OCI-LY3 (cell line): ENCODE measurements around the gene RBBP8NL.

Experiments
- H2AFZ ChIP-seq: fragments of 200-600, 300-600 bp; shearing (Covaris generic); 2 replicates; pipeline ENCODE4 v1.6.0; 2014; ENCODE audit warnings: antibody characterized with exemption, low read depth, low read length
- H3K27ac ChIP-seq: fragments of 200-600, 300-600 bp; sonication (generic); 2 replicates; pipeline ENCODE4 v1.5.1; 2014; ENCODE audit warnings: mild to moderate bottlenecking, low read length, moderate library complexity, mixed read lengths
- H3K27me3 ChIP-seq: fragments of 200-600, 300-600 bp; sonication (generic); 2 replicates; pipeline ENCODE4 v1.6.1; 2014; ENCODE audit warnings: low read depth, low read length, mixed read lengths
- H3K36me3 ChIP-seq: fragments of 200-600, 300-600 bp; sonication (generic); replicated peaks from 2 replicates; pipeline ENCODE3; 2014; ENCODE audit warnings: low read depth, low read length, mixed read lengths
- H3K4me1 ChIP-seq: fragments of 300-600, 200-600 bp; sonication (generic); 2 replicates; pipeline ENCODE4 v1.6.1; 2014; ENCODE audit warnings: low read length, mixed read lengths
- H3K4me2 ChIP-seq: fragments of 200-600, 300-600 bp; sonication (generic); 2 replicates; pipeline ENCODE4 v1.6.1; 2014; ENCODE audit warnings: low read length, mixed read lengths
- H3K4me3 ChIP-seq: fragments of 300-600, 200-600 bp; sonication (generic); 2 replicates; pipeline ENCODE4 v1.5.1; 2014; ENCODE audit warnings: antibody characterized with exemption, mild to moderate bottlenecking, low read length, moderate library complexity
- H3K79me2 ChIP-seq: fragments of 300-600, 200-600 bp; shearing (Covaris generic); 2 replicates; pipeline ENCODE4 v1.6.1; 2014; ENCODE audit warnings: mild to moderate bottlenecking, low read length, mixed read lengths
- H3K9ac ChIP-seq: fragments of 300-600, 200-600 bp; shearing (Covaris generic); 2 replicates; pipeline ENCODE4 v1.6.0; 2014; ENCODE audit warnings: mild to moderate bottlenecking, low read length, moderate library complexity
- H3K9me3 ChIP-seq: fragments of 200-600, 300-600 bp; shearing (Covaris generic); 2 replicates; pipeline ENCODE4 v1.6.1; 2014; ENCODE audit warnings: low read length, mixed read lengths; ENCODE audit not compliant: insufficient read depth
- H4K20me1 ChIP-seq: fragments of 200-600, 300-600 bp; sonication (generic); 2 replicates; pipeline ENCODE4 v1.6.1; 2016; ENCODE audit warnings: low read length, mixed read lengths; ENCODE audit not compliant: insufficient read depth
- CTCF ChIP-seq: fragments of 200-600, 300-600 bp; sonication (generic); IDR thresholded peaks from 2 replicates; pipeline ENCODE4 v1.5.1; 2014; ENCODE audit warnings: antibody characterized with exemption, low read length, low read depth
- EZH2phosphoT487 ChIP-seq: fragments of 200-600 bp; shearing (Covaris generic); IDR thresholded peaks from 2 replicates; pipeline ENCODE4 v1.6.1; 2018; ENCODE audit warnings: antibody characterized with exemption, mixed run types, low read depth

Gene RBBP8NL

GRCh38 chr20:62466072-62466760 is 38.9 kb upstream of the RBBP8NL start:
- Histone ChIP-seq H3K27me3 (peaks cover 16% of the 10 kb centered on the region), H3K27ac (no peak overlapping the region), H3K4me3 (no peak overlapping the region), H2AFZ (no peak overlapping the region), H3K4me1 (no peaks in the 10 kb centered on the region), H3K9ac (no peak overlapping the region), H3K9me3 (no peaks in the 10 kb centered on the region), H4K20me1 (no peaks in the 10 kb centered on the region), H3K4me2 (no peak overlapping the region), H3K36me3 (no peaks in the 10 kb centered on the region), H3K79me2 (no peaks in the 10 kb centered on the region)
- TF ChIP-seq EZH2phosphoT487 = no peak
- TF ChIP-seq CTCF = no peak

GRCh38 chr20:62464990-62465389 is 37.7 kb upstream of the RBBP8NL start:
- H4K20me1 ChIP-seq = no peaks in the 10 kb centered on the region
- TF ChIP-seq CTCF (no peak), EZH2phosphoT487 (no peak)

DNA sequence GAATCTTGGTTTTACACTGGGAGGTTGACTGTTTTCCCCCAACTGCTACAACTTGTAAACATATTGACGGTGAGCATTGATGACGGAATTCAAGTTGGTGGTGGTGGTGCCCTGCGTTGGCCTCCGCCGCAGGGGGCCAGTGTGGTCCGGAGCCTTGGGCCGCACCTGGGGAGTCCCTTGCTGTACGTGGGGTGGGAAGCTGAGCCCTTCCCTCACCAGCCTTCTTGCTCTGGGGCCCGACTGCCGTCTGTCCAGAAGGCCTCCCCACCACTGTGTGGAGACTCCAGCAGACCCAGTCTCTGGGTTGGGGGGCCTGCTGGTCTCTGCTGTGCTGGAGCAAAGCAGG is 37.1 kb upstream of the RBBP8NL start:
- H3K27me3 ChIP-seq = peaks cover 15% of the 10 kb centered on the region
- no peaks in the 10 kb centered on the region for H3K4me1 ChIP-seq
- no peak overlapping the region for H3K4me3 ChIP-seq
- H2AFZ ChIP-seq = no peak overlapping the region
- H3K4me2 ChIP-seq = no peak overlapping the region
- TF ChIP-seq EZH2phosphoT487 (no peak), CTCF (no peak)
- H3K9ac ChIP-seq = no peak overlapping the region
- H3K27ac ChIP-seq = no peak overlapping the region
- no peaks in the 10 kb centered on the region for H3K9me3 ChIP-seq
- H3K79me2 ChIP-seq = no peaks in the 10 kb centered on the region
- H4K20me1 ChIP-seq = no peaks in the 10 kb centered on the region
- no peaks in the 10 kb centered on the region for H3K36me3 ChIP-seq

More at GRCh38 chr20:62464990-62465389, 37.7 kb upstream of the RBBP8NL start:
- Histone ChIP-seq H3K27me3 (peaks cover 16% of the 10 kb centered on the region), H3K9me3 (no peaks in the 10 kb centered on the region), H2AFZ (no peak overlapping the region), H3K36me3 (no peaks in the 10 kb centered on the region), H3K4me3 (no peak overlapping the region), H3K27ac (no peak overlapping the region), H3K4me2 (no peak overlapping the region), H3K79me2 (no peaks in the 10 kb centered on the region), H3K4me1 (no peaks in the 10 kb centered on the region), H3K9ac (no peak overlapping the region)

DNA sequence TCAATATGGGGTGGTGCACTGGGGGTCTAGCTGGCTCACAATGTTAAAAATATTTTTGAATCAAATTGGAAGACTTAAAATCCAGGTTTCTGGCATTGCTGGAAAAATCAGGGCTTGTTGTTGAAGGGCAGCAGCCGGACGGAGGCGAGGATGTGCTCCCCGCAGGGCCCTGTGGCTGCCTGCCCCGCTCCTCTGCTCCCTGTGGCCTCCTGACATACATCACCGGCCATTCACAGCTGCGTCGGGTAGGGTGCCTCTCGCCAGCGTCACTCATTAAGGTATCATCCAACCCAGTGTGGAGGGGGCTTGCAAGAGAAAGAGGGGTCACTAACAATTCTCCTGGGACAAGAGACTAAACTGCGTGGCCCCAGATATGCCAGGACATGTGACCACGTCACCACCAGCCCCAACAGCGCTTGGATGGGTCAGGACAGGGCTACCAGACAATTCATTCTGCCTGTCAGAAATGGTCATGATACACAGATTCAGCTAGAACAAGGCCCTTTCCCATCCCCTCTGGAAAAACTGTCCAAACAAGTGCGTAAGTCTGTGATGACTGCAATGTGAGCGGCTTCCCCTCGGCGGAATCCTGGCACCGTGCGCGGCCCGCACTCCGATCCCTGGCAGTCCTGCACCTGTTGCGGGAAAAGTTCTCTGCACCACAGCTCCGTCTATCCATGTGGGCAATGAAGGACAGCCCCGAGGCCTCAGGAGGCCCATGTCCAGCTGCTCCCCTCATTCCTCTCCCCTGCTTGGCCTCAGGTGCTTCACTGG is 36.5 kb upstream of the RBBP8NL start:
- no peak for TF ChIP-seq CTCF
- no peak for TF ChIP-seq EZH2phosphoT487
- no peak overlapping the region for H3K27ac ChIP-seq
- peaks cover 10% of the 10 kb centered on the region; the same call in 1 of the 2 replicates for H3K27me3 ChIP-seq

More for the DNA sequence above, 36.5 kb upstream of the RBBP8NL start:
- no peak overlapping the region for H2AFZ ChIP-seq
- no peaks in the 10 kb centered on the region for H4K20me1 ChIP-seq
- no peaks in the 10 kb centered on the region for H3K79me2 ChIP-seq
- no peak overlapping the region for H3K4me2 ChIP-seq
- H3K9ac ChIP-seq = no peak overlapping the region
- H3K4me3 ChIP-seq = no peak overlapping the region
- no peaks in the 10 kb centered on the region for H3K36me3 ChIP-seq
- no peaks in the 10 kb centered on the region for H3K9me3 ChIP-seq
- H3K4me1 ChIP-seq = no peaks in the 10 kb centered on the region
